ENCODE data around the gene SLC6A11. TPM values are rescaled to one million over a fixed set of nuclear protein-coding genes. Genes with fewer than 3 reads are reported as not detected.

Gene SLC6A11
- total and polyA plus RNA-seq, 2 of the 8 experiments (the other 6 are each of a cell fraction or from before 2014, with no cell fraction given): 0.78 to 1.5 TPM

DNA sequence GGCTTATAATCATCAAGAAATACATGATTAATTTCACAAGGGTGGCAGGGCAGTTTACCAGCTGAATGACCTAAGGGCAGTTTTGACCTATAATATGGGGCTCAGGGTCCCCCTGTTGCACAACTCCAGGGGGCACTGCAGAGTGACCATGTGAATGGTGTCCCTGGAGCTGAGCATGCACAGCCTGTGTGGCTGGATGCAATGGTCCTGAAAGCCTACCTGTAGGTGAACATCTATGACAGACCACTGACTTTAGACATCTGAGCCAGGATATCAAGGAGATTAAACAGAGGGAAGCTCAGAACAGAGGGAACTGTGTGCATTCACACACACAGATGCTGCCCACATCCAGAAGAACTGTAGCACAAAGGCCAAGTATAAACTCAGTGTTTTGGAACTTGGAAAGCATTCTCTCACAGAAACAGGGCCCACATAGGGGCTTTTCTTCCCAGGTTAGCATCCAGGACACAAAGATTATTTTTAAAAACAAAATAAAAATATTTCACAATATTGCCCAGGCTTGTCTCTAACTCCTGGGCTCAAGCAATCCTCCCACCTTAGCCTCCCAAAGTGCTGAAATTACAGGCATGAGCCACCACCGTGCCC, 7.8 kb upstream of the SLC6A11 start:
- Histone ChIP-seq H3K9me3 (ENCODE audit: insufficient read depth in 2 of 2, low read depth in 1 of 2, low read length in 1 of 2) (no peaks in the 10 kb centered on the region), H2BK5ac (ENCODE audit: low read depth, low read length) (no peak overlapping the region), H2BK15ac (ENCODE audit: low read length) (no peak overlapping the region), H3K4me1 (replicated peaks in 1 of 4; ENCODE audit: control insufficient read depth in 3 of 4, insufficient read depth in 4 of 4, low read length in 3 of 4) (no peaks in the 10 kb centered on the region), H4K8ac (ENCODE audit: extremely low read depth, insufficient read depth, low read length) (no peak overlapping the region), H2BK12ac (ENCODE audit: low read depth, low read length) (no peak overlapping the region), H4K91ac (replicated peaks; ENCODE audit: insufficient read length, low read length) (no peak overlapping the region), H2AFZ (ENCODE audit: low read length) (no peak overlapping the region), H2AK5ac (ENCODE audit: low read depth, low read length) (no peak overlapping the region), H3K36me3 (ENCODE audit: control insufficient read depth in 2 of 4, insufficient read depth in 4 of 4, low read length in 3 of 4) (no peaks in the 10 kb centered on the region), H3K14ac (ENCODE audit: insufficient read length) (no peak overlapping the region), H2BK20ac (ENCODE audit: low read length) (no peak overlapping the region), H4K5ac (ENCODE audit: insufficient read length, low read depth, low read length) (no peak overlapping the region), H3K4me3 (ENCODE audit: extremely low read depth in 1 of 4, insufficient read depth in 2 of 4, low read depth in 3 of 4, low read length in 4 of 4) (no peak overlapping the region), H3K4me2 (ENCODE audit: insufficient read depth in 1 of 2, low read depth in 2 of 2, low read length in 2 of 2) (no peak overlapping the region), H3K4ac (replicated peaks; ENCODE audit: insufficient read length, low read depth, low read length) (no peak overlapping the region), H3K27ac (ENCODE audit: low read depth, low read length) (no peak overlapping the region), H3K23ac (ENCODE audit: insufficient read length) (no peak overlapping the region), H3K18ac (ENCODE audit: extremely low read depth, low read length) (no peak overlapping the region), H3K56ac (replicated peaks; ENCODE audit: insufficient read length, low read depth, low read length) (no peak overlapping the region), H3K23me2 (ENCODE audit: low read depth, low read length) (no peaks in the 10 kb centered on the region; the same call in 1 of the 2 replicates), H4K20me1 (replicated peaks in 1 of 2; ENCODE audit: control insufficient read depth in 1 of 2, insufficient read depth in 2 of 2, low read length in 2 of 2) (no peaks in the 10 kb centered on the region), H3K79me2 (ENCODE audit: control insufficient read depth in 1 of 2, insufficient read depth in 2 of 2, low read length in 2 of 2) (no peaks in the 10 kb centered on the region), H3K27me3 (replicated peaks in 1 of 4; ENCODE audit: control insufficient read depth in 3 of 4, extremely low read depth in 1 of 4, insufficient read depth in 3 of 4, low read length in 3 of 4) (peaks cover 0 to 2% (median 0%) of the 10 kb centered on the region in 4 experiments; a peak in 3 of 7 replicates), H3K9ac (replicated peaks in 1 of 4; ENCODE audit: extremely low read depth in 1 of 4, low read depth in 3 of 4, low read length in 3 of 4) (no peak overlapping the region), H3K79me1 (ENCODE audit: low read depth, low read length) (no peaks in the 10 kb centered on the region), H2BK120ac (replicated peaks; ENCODE audit: low read depth, low read length) (no peak overlapping the region)
- WGBS, 2 experiments (ENCODE audit: extremely low coverage in 1 of 2, insufficient coverage in 1 of 2, insufficient read length in 1 of 2, insufficient replicate concordance in 2 of 2, low coverage in 1 of 2, low lambda C conversion rate in 2 of 2, missing lambda C conversion rate in 1 of 2): 88% methylated on average over 1 of the region's 1 CpG; no CpG with 5 or more reads in 1 of the 2 experiments
- CTCF ChIA-PET (ENCODE audit: partially characterized antibody): interaction anchor here (0.7 to 3.1 kb wide), 22 partner anchors 9 to 232 kb away, joined by 3 to 10 read pairs (median 3); no protein-coding TSS in a partner anchor
- FAIRE-seq (no peak), DNase-seq (ENCODE audit: low read depth in 1 of 2, low spot score in 2 of 2) (no peak)
- POLR2A ChIA-PET (ENCODE audit: partially characterized antibody): interaction anchor here (0.7 kb wide), 1 partner anchor 63 kb away, joined by 3 read pairs; no protein-coding TSS in a partner anchor
- TF ChIP-seq, protein P1, sequence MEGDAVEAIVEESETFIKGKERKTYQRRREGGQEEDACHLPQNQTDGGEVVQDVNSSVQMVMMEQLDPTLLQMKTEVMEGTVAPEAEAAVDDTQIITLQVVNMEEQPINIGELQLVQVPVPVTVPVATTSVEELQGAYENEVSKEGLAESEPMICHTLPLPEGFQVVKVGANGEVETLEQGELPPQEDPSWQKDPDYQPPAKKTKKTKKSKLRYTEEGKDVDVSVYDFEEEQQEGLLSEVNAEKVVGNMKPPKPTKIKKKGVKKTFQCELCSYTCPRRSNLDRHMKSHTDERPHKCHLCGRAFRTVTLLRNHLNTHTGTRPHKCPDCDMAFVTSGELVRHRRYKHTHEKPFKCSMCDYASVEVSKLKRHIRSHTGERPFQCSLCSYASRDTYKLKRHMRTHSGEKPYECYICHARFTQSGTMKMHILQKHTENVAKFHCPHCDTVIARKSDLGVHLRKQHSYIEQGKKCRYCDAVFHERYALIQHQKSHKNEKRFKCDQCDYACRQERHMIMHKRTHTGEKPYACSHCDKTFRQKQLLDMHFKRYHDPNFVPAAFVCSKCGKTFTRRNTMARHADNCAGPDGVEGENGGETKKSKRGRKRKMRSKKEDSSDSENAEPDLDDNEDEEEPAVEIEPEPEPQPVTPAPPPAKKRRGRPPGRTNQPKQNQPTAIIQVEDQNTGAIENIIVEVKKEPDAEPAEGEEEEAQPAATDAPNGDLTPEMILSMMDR (IDR thresholded peaks at IDR 0.05; ENCODE audit: control extremely low read depth in 1 of 3, insufficient read depth in 1 of 3, low read depth in 1 of 3, low read length in 3 of 3): peak in 1 of 3 experiments; percentile 27; a peak in 1 of 4 replicates
- no peak for TF ChIP-seq JUND (IDR thresholded peaks at IDR 0.05; ENCODE audit: low read length)

Data from H1 (cell line).